Measurements from ENCODE around the gene ZNF587. TPM values are rescaled to one million over a fixed set of nuclear protein-coding genes. Genes with fewer than 3 reads are reported as not detected.
"Not testable (repeated sequence)": the region's sequence is repeated elsewhere in the genome, so short reads cannot be mapped to it uniquely, and the experiment has no call there.

Gene ZNF587
- total and polyA plus RNA-seq, 2 of the 8 experiments (the other 6 are each of a cell fraction or from before 2014, with no cell fraction given), result 18.1 to 42.1 TPM

GRCh38 chr19:57873883-57874799 is 24.5 kb downstream of the ZNF587 start:
- H3K79me1 ChIP-seq (ENCODE audit: low read depth, low read length); H2AK5ac ChIP-seq (ENCODE audit: low read depth, low read length); H3K4me2 ChIP-seq (ENCODE audit: insufficient read depth in 1 of 2, low read depth in 2 of 2, low read length in 2 of 2); H3K56ac ChIP-seq (replicated peaks; ENCODE audit: insufficient read length, low read depth, low read length); H4K20me1 ChIP-seq (replicated peaks in 1 of 2; ENCODE audit: control insufficient read depth in 1 of 2, insufficient read depth in 2 of 2, low read length in 2 of 2); H3K23me2 ChIP-seq (ENCODE audit: low read depth, low read length); H2BK5ac ChIP-seq (ENCODE audit: low read depth, low read length); H3K4ac ChIP-seq (replicated peaks; ENCODE audit: insufficient read length, low read depth, low read length); H3K4me1 ChIP-seq (replicated peaks in 1 of 4; ENCODE audit: control insufficient read depth in 3 of 4, insufficient read depth in 4 of 4, low read length in 3 of 4); H2BK12ac ChIP-seq (ENCODE audit: low read depth, low read length); CTCF ChIA-PET (ENCODE audit: partially characterized antibody); H4K5ac ChIP-seq (ENCODE audit: insufficient read length, low read depth, low read length); H2BK20ac ChIP-seq (ENCODE audit: low read length); H3K23ac ChIP-seq (ENCODE audit: insufficient read length); H3K27me3 ChIP-seq (replicated peaks in 1 of 4; ENCODE audit: control insufficient read depth in 3 of 4, extremely low read depth in 1 of 4, insufficient read depth in 3 of 4, low read length in 3 of 4); H3K14ac ChIP-seq (ENCODE audit: insufficient read length); H3K9ac ChIP-seq (replicated peaks in 1 of 4; ENCODE audit: extremely low read depth in 1 of 4, low read depth in 3 of 4, low read length in 3 of 4); H2BK120ac ChIP-seq (replicated peaks; ENCODE audit: low read depth, low read length); H3K27ac ChIP-seq (ENCODE audit: low read depth, low read length); H2AFZ ChIP-seq (ENCODE audit: low read length); FAIRE-seq; H4K8ac ChIP-seq (ENCODE audit: extremely low read depth, insufficient read depth, low read length); H4K91ac ChIP-seq (replicated peaks; ENCODE audit: insufficient read length, low read length); DNase-seq (ENCODE audit: low read depth in 1 of 2, low spot score in 2 of 2); H3K4me3 ChIP-seq (ENCODE audit: extremely low read depth in 1 of 4, insufficient read depth in 2 of 4, low read depth in 3 of 4, low read length in 4 of 4); H2BK15ac ChIP-seq (ENCODE audit: low read length); H3K18ac ChIP-seq (ENCODE audit: extremely low read depth, low read length): not testable (repeated sequence)
- 88% methylated on average over 8 of the region's 8 CpGs; no CpG with 5 or more reads in 1 of the 2 experiments for WGBS, 2 experiments (ENCODE audit: extremely low coverage in 1 of 2, insufficient coverage in 1 of 2, insufficient read length in 1 of 2, insufficient replicate concordance in 2 of 2, low coverage in 1 of 2, low lambda C conversion rate in 2 of 2, missing lambda C conversion rate in 1 of 2)
- Histone ChIP-seq H3K79me2 (ENCODE audit: control insufficient read depth in 1 of 2, insufficient read depth in 2 of 2, low read length in 2 of 2) (peaks cover 16 to 88% of the 10 kb centered on the region in 2 experiments), H3K36me3 (ENCODE audit: control insufficient read depth in 2 of 4, insufficient read depth in 4 of 4, low read length in 3 of 4) (peaks cover 34 to 81% (median 60%) of the 10 kb centered on the region in 4 experiments), H3K9me3 (ENCODE audit: insufficient read depth in 2 of 2, low read depth in 1 of 2, low read length in 1 of 2) (peaks cover 43 to 50% of the 10 kb centered on the region in 2 experiments)
- POLR2A ChIA-PET (ENCODE audit: partially characterized antibody), result interaction anchor here (1.6 kb wide), 1 partner anchor 15 kb away, joined by 5 read pairs; the partner anchor contains the start of gene ZNF814

All from H1 (cell line).